Natural killer cell (primary cell): Measurements from ENCODE around the gene SIRT2. TPM values are rescaled to one million over a fixed set of nuclear protein-coding genes. Genes with fewer than 3 reads are reported as not detected.

Source experiments
- ATAC-seq, 3 donors: fragments of 150-1000 bp in 2 of 3; fragments of 200-7000 bp in 1 of 3; cut with Tn5 transposase; 1 replicate in 1 of 3; 2 replicates in 2 of 3; pipeline ENCODE4 v1.10.0; 2021; ENCODE audit warnings: mild to moderate bottlenecking in 2 of 3, moderate library complexity in 2 of 3
- DNase-seq, 2 donors: peaks; one replicate each; pipeline versions ENCODE4 v3.0.0 to v3.0.0-alpha.2; 2013 to 2021; ENCODE audit warnings: mixed read lengths in 1 of 2
- H3K27ac ChIP-seq: one replicate; pipeline ENCODE4 v1.5.1; 2013; ENCODE audit warnings: mild to moderate bottlenecking, low read length
- H3K27me3 ChIP-seq: one replicate; pipeline ENCODE4 v1.6.1; 2013; ENCODE audit warnings: low read length; ENCODE audit not compliant: control insufficient read depth, insufficient read depth
- H3K36me3 ChIP-seq: one replicate; pipeline ENCODE4 v1.6.1; 2013; ENCODE audit warnings: low read length; ENCODE audit not compliant: control insufficient read depth, insufficient read depth
- H3K4me1 ChIP-seq: one replicate; pipeline ENCODE4 v1.6.1; 2013; ENCODE audit warnings: low read length; ENCODE audit not compliant: control insufficient read depth, insufficient read depth
- H3K4me3 ChIP-seq: one replicate; pipeline ENCODE4 v1.5.1; 2013; ENCODE audit warnings: low read length
- H3K9me3 ChIP-seq: one replicate; pipeline ENCODE4 v1.6.1; 2013; ENCODE audit warnings: low read length; ENCODE audit not compliant: control insufficient read depth, insufficient read depth
- H3K27ac Mint-ChIP-seq, 2 donors: one replicate each; pipeline ENCODE4 v1.8.0; 2022; ENCODE audit warnings: mild to moderate bottlenecking in 2 of 2, mixed read lengths in 2 of 2, moderate library complexity in 1 of 2
- H3K27me3 Mint-ChIP-seq, 2 donors: one replicate each; pipeline ENCODE4 v1.8.0; 2022; ENCODE audit warnings: low read depth in 2 of 2, mixed read lengths in 2 of 2
- H3K36me3 Mint-ChIP-seq: one replicate; pipeline ENCODE4 v1.8.0; 2022; ENCODE audit warnings: mixed read lengths
- H3K4me1 Mint-ChIP-seq, 2 donors: one replicate each; pipeline ENCODE4 v1.8.0; 2022; ENCODE audit warnings: mixed read lengths in 2 of 2
- H3K4me3 Mint-ChIP-seq: one replicate; pipeline ENCODE4 v1.8.0; 2022; ENCODE audit warnings: mild to moderate bottlenecking, moderate library complexity, mixed read lengths
- H3K9me3 Mint-ChIP-seq, 2 donors: one replicate each; pipeline ENCODE4 v1.8.0; 2022; ENCODE audit warnings: mixed read lengths in 2 of 2
- CTCF ChIP-seq: fragments of 200-600 bp; IDR thresholded peaks from one replicate; pipeline ENCODE4 v1.8.0; 2022; ENCODE audit warnings: antibody characterized with exemption
- WGBS: methylation state at CpG from one replicate; pipeline ENCODE4 v1.1.7; 2013; ENCODE audit warnings: missing lambda C conversion rate; ENCODE audit not compliant: insufficient coverage; 5-methylcytosine and 5-hydroxymethylcytosine counted together
- intact Hi-C: fragments of 100-400 bp; cut with micrococcal nuclease; formaldehyde crosslinking; loops from one replicate; pipeline ENCODE4 v1.14.2; 2022
- total RNA-seq, 4 donors: library from RNA; stranded (reverse); fragments of 120-200 nt in 1 of 4; gene quantifications; one replicate each; pipeline versions ENCODE4 v1.2.3 to v1.2.4, GENCODE V29; 2013 to 2022

The SIRT2 gene
- total RNA-seq, 3 donors from 2014 or later (not counting 1 experiment from before 2014, with no cell fraction given): 171 to 283 (median 208) TPM

- Histone ChIP-seq H3K27me3 (no peaks in the 10 kb centered on the region), H3K36me3 (peaks cover 3% of the 10 kb centered on the region), H3K4me3 (no peak overlapping the region), H3K9me3 (no peaks in the 10 kb centered on the region), H3K4me1 (peaks cover 3% of the 10 kb centered on the region), H3K27ac (no peak overlapping the region)
- WGBS: 97% methylated on average over 10 of the region's 10 CpGs
- no peak overlapping the region for H3K27ac Mint-ChIP-seq
- no peak overlapping the region for H3K4me3 Mint-ChIP-seq
- H3K36me3 Mint-ChIP-seq: no peaks in the 10 kb centered on the region
- H3K27me3 Mint-ChIP-seq: no peaks in the 10 kb centered on the region
- intact Hi-C loops: no loop called here
- ATAC-seq (no peak), DNase-seq (no peak)
- H3K4me1 Mint-ChIP-seq: no peaks in the 10 kb centered on the region
- no peaks in the 10 kb centered on the region for H3K9me3 Mint-ChIP-seq
- no peak for TF ChIP-seq CTCF
Measured at GRCh38 chr19:38918526-38918925, 19.1 kb upstream of the SIRT2 start.

GRCh38 chr19:38917921-38918491, 18.6 kb upstream of the SIRT2 start:
- H3K27ac ChIP-seq: no peak overlapping the region
- no peaks in the 10 kb centered on the region for H3K27me3 ChIP-seq
- DNase-seq: no peak
- Mint-ChIP-seq H3K36me3 (no peaks in the 10 kb centered on the region), H3K4me1 (peaks cover 3 to 4% of the 10 kb centered on the region in 2 donors), H3K27me3 (no peaks in the 10 kb centered on the region), H3K9me3 (no peaks in the 10 kb centered on the region), H3K27ac (no peak overlapping the region), H3K4me3 (no peak overlapping the region)
- no peaks in the 10 kb centered on the region for H3K4me1 ChIP-seq
- peaks cover 3% of the 10 kb centered on the region for H3K36me3 ChIP-seq
- H3K9me3 ChIP-seq: no peaks in the 10 kb centered on the region
- 95% methylated on average over 13 of the region's 13 CpGs for WGBS
- intact Hi-C loops: no loop called here
- no peak for ATAC-seq
- no peak for TF ChIP-seq CTCF
- no peak overlapping the region for H3K4me3 ChIP-seq

- no peak for DNase-seq
- Mint-ChIP-seq H3K27me3 (no peaks in the 10 kb centered on the region), H3K27ac (no peak overlapping the region), H3K4me3 (no peak overlapping the region), H3K4me1 (peaks cover 7 to 8% of the 10 kb centered on the region in 2 donors), H3K36me3 (no peaks in the 10 kb centered on the region), H3K9me3 (no peaks in the 10 kb centered on the region)
- no peak overlapping the region for H3K4me3 ChIP-seq
- no peak for TF ChIP-seq CTCF
- no peaks in the 10 kb centered on the region for H3K9me3 ChIP-seq
- 92% methylated on average over 9 of the region's 9 CpGs for WGBS
- H3K4me1 ChIP-seq: peaks cover 4% of the 10 kb centered on the region
- H3K36me3 ChIP-seq: peaks cover 3% of the 10 kb centered on the region
- no peaks in the 10 kb centered on the region for H3K27me3 ChIP-seq
- intact Hi-C loops: no loop called here
- no peak for ATAC-seq
- H3K27ac ChIP-seq: no peak overlapping the region
Measured at GRCh38 chr19:38917516-38917915, 18.1 kb upstream of the SIRT2 start.
